Neural cell (in vitro differentiated cells): ENCODE measurements around the gene GBE1.

Source experiments
- EP300 ChIP-seq: fragments of 450-650 bp; conservative IDR thresholded peaks from 2 replicates; pipeline ENCODE4 v1.6.1; 2014; ENCODE audit warnings: antibody characterized with exemption, mild to moderate bottlenecking, moderate library complexity; ENCODE audit not compliant: poor library complexity, severe bottlenecking
- EZH2 ChIP-seq: fragments of 200-600, 300-800 bp; shearing (Covaris generic), sonication (generic); IDR thresholded peaks from 2 replicates; pipeline ENCODE4 v1.6.1; 2014; ENCODE audit warnings: antibody characterized with exemption, low read length, borderline replicate concordance, mild to moderate bottlenecking; ENCODE audit not compliant: insufficient read depth, poor library complexity, severe bottlenecking
- POLR2AphosphoS5 ChIP-seq: IDR thresholded peaks from 2 replicates; pipeline ENCODE4 v1.6.1; 2012
- RAD21 ChIP-seq: fragments of 450-650 bp; conservative IDR thresholded peaks from 2 replicates; pipeline ENCODE4 v1.6.1; 2014; ENCODE audit warnings: antibody characterized with exemption, mild to moderate bottlenecking, moderate library complexity
- SMC3 ChIP-seq: fragments of 450-650 bp; conservative IDR thresholded peaks from 2 replicates; pipeline ENCODE4 v1.6.1; 2014; ENCODE audit warnings: antibody characterized with exemption, mild to moderate bottlenecking, moderate library complexity; ENCODE audit not compliant: poor library complexity
- TAF1 ChIP-seq: IDR thresholded peaks from 2 replicates; pipeline ENCODE4 v1.6.1; 2012; ENCODE audit warnings: low read depth
- TF ChIP-seq, protein P1 (sequence below): fragments of 450-650 bp; IDR thresholded peaks from 2 replicates; pipeline ENCODE4 v1.5.1; 2014; ENCODE audit warnings: antibody characterized with exemption, mild to moderate bottlenecking, moderate library complexity; ENCODE audit not compliant: poor library complexity, severe bottlenecking
- TF ChIP-seq, protein P2 (sequence below): IDR thresholded peaks from 2 replicates; pipeline ENCODE4 v1.6.1; 2012; ENCODE audit warnings: borderline replicate concordance

GRCh38 chr3:81741216-81741615 is 20.2 kb downstream of the GBE1 start:
- TF ChIP-seq, protein P1, sequence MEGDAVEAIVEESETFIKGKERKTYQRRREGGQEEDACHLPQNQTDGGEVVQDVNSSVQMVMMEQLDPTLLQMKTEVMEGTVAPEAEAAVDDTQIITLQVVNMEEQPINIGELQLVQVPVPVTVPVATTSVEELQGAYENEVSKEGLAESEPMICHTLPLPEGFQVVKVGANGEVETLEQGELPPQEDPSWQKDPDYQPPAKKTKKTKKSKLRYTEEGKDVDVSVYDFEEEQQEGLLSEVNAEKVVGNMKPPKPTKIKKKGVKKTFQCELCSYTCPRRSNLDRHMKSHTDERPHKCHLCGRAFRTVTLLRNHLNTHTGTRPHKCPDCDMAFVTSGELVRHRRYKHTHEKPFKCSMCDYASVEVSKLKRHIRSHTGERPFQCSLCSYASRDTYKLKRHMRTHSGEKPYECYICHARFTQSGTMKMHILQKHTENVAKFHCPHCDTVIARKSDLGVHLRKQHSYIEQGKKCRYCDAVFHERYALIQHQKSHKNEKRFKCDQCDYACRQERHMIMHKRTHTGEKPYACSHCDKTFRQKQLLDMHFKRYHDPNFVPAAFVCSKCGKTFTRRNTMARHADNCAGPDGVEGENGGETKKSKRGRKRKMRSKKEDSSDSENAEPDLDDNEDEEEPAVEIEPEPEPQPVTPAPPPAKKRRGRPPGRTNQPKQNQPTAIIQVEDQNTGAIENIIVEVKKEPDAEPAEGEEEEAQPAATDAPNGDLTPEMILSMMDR, result no peak
- no peak for TF ChIP-seq EP300
- TF ChIP-seq RAD21, result no peak
- TF ChIP-seq EZH2, result no peak
- TF ChIP-seq, protein P2, sequence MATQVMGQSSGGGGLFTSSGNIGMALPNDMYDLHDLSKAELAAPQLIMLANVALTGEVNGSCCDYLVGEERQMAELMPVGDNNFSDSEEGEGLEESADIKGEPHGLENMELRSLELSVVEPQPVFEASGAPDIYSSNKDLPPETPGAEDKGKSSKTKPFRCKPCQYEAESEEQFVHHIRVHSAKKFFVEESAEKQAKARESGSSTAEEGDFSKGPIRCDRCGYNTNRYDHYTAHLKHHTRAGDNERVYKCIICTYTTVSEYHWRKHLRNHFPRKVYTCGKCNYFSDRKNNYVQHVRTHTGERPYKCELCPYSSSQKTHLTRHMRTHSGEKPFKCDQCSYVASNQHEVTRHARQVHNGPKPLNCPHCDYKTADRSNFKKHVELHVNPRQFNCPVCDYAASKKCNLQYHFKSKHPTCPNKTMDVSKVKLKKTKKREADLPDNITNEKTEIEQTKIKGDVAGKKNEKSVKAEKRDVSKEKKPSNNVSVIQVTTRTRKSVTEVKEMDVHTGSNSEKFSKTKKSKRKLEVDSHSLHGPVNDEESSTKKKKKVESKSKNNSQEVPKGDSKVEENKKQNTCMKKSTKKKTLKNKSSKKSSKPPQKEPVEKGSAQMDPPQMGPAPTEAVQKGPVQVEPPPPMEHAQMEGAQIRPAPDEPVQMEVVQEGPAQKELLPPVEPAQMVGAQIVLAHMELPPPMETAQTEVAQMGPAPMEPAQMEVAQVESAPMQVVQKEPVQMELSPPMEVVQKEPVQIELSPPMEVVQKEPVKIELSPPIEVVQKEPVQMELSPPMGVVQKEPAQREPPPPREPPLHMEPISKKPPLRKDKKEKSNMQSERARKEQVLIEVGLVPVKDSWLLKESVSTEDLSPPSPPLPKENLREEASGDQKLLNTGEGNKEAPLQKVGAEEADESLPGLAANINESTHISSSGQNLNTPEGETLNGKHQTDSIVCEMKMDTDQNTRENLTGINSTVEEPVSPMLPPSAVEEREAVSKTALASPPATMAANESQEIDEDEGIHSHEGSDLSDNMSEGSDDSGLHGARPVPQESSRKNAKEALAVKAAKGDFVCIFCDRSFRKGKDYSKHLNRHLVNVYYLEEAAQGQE, result no peak
- TF ChIP-seq POLR2AphosphoS5, result no peak
- TF ChIP-seq TAF1, result no peak
- TF ChIP-seq SMC3, result no peak
